HCT116 (cell line): Measurements from ENCODE around the gene IGFBP4. TPM values are rescaled to one million over a fixed set of nuclear protein-coding genes. Genes with fewer than 3 reads are reported as not detected.

Experiments
- ATAC-seq: fragments of 200-7000 bp; cut with Tn5 transposase; 2 replicates; pipeline ENCODE4 v1.9.1; 2020; ENCODE audit warnings: mild to moderate bottlenecking, moderate library complexity
- BruUV-seq: library from RNA; stranded (reverse); fragments of 400-500 nt; replicated peaks from 2 replicates; lab custom pipeline; 2021; lab: Mats Ljungman, UMichigan
- CTCF ChIA-PET: fragments of 300-600 bp; sonication (Branson Sonifier 250); formaldehyde crosslinking; loops from one replicate; lab custom pipeline; 2021; ENCODE audit warnings: antibody characterized with exemption; lab: Charles Lee
- POLR2A ChIA-PET: fragments of 300-600, 350-600 bp; sonication (Branson Sonifier 250); formaldehyde crosslinking; loops from one replicate; lab custom pipeline; 2021; ENCODE audit warnings: antibody characterized with exemption; lab: Charles Lee
- RAD21 ChIA-PET, 2 experiments: fragments of 300-600 bp; sonication (Branson Sonifier 250); formaldehyde crosslinking; loops; one replicate each; lab custom pipeline; 2023; ENCODE audit warnings: low total read pairs in 2 of 2; ENCODE audit not compliant: uncharacterized antibody in 2 of 2, unreplicated experiment in 2 of 2, low non-redundant PET in 1 of 2; lab: Charles Lee
- DNase-seq: peaks from one replicate; pipeline ENCODE4 v3.0.0-alpha.2; 2010; ENCODE audit warnings: low read depth, low spot score
- H2AFZ ChIP-seq: fragments of 200-600 bp; shearing (Covaris generic), sonication (generic); 2 replicates; pipeline ENCODE4 v1.6.1; 2017; ENCODE audit warnings: low read depth, mixed run types, mixed read lengths, antibody characterized with exemption, low read length; ENCODE audit not compliant: poor library complexity, severe bottlenecking
- H3K27ac ChIP-seq: 2 replicates; pipeline ENCODE4 v1.5.1; 2012; ENCODE audit warnings: low read depth, low read length
- H3K27me3 ChIP-seq: fragments of 200-600 bp; sonication (generic); 2 replicates; pipeline ENCODE4 v1.6.1; 2016; ENCODE audit warnings: mixed run types, low read length, mixed read lengths; ENCODE audit not compliant: insufficient read depth
- H3K36me3 ChIP-seq, 2 experiments: fragments of 200-500 bp in 1 of 2; fragments of 200-600 bp in 1 of 2; sonication (Bioruptor generic) in 1 of 2; sonication (generic) in 1 of 2; 2 replicates each; pipeline versions ENCODE4 v1.5.1 to v1.6.1; 2014 to 2016; ENCODE audit warnings: low read length in 2 of 2, inconsistent platforms in 1 of 2, mixed read lengths in 1 of 2, mixed run types in 1 of 2; ENCODE audit not compliant: insufficient read depth in 2 of 2, control insufficient read depth in 1 of 2
- H3K4me1 ChIP-seq, 2 experiments: fragments of 200-600 bp in 1 of 2; sonication (generic) in 1 of 2; 2 replicates each; pipeline versions ENCODE4 v1.5.1 to v1.6.1; 2012 to 2017; ENCODE audit warnings: low read length in 2 of 2, inconsistent platforms in 1 of 2, mild to moderate bottlenecking in 1 of 2, mixed read lengths in 1 of 2, mixed run types in 1 of 2, moderate library complexity in 1 of 2; ENCODE audit not compliant: insufficient read depth in 2 of 2, control insufficient read depth in 1 of 2
- H3K4me2 ChIP-seq: fragments of 200-600 bp; sonication (generic); 2 replicates; pipeline ENCODE4 v1.6.1; 2017; ENCODE audit warnings: mixed run types, low read length, mixed read lengths
- H3K4me3 ChIP-seq, 2 experiments: fragments of 200-600 bp in 1 of 2; sonication (generic) in 1 of 2; replicated peaks in 1 of 2; 2 replicates each; pipeline ENCODE4 v1.5.1; 2011 to 2016; ENCODE audit warnings: low read length in 2 of 2, control low read depth in 1 of 2, low read depth in 1 of 2, mild to moderate bottlenecking in 1 of 2, mixed read lengths in 1 of 2, mixed run types in 1 of 2
- H3K79me2 ChIP-seq: fragments of 200-600 bp; sonication (generic); 2 replicates; pipeline ENCODE4 v1.6.1; 2017; ENCODE audit warnings: mild to moderate bottlenecking, mixed run types, low read length, moderate library complexity, mixed read lengths; ENCODE audit not compliant: insufficient read depth
- H3K9ac ChIP-seq: fragments of 200-600 bp; sonication (generic); 2 replicates; pipeline ENCODE4 v1.6.1; 2016; ENCODE audit warnings: low read length, mixed read lengths
- H3K9me2 ChIP-seq: fragments of 200-600 bp; sonication (generic), shearing (Covaris generic); 2 replicates; pipeline ENCODE4 v1.6.1; 2017; ENCODE audit warnings: mixed run types, mild to moderate bottlenecking, moderate library complexity; ENCODE audit not compliant: insufficient read depth
- H3K9me3 ChIP-seq, 2 experiments: fragments of 200-500 bp in 1 of 2; fragments of 200-600 bp in 1 of 2; sonication (Bioruptor generic) in 1 of 2; sonication (generic) in 1 of 2; 2 replicates each; pipeline ENCODE4 v1.6.1; 2014 to 2017; ENCODE audit warnings: low read length in 2 of 2, mixed read lengths in 2 of 2, inconsistent platforms in 1 of 2, low read depth in 1 of 2, mild to moderate bottlenecking in 1 of 2, mixed run types in 1 of 2, moderate library complexity in 1 of 2; ENCODE audit not compliant: control insufficient read depth in 1 of 2, insufficient read depth in 1 of 2
- H4K20me1 ChIP-seq: fragments of 200-600 bp; sonication (generic), shearing (Covaris generic); 2 replicates; pipeline ENCODE4 v1.6.1; 2017; ENCODE audit warnings: mixed run types, mild to moderate bottlenecking, moderate library complexity; ENCODE audit not compliant: insufficient read depth
- CBX3 ChIP-seq: IDR thresholded peaks from 2 replicates; pipeline ENCODE4 v1.6.1; 2012; ENCODE audit warnings: low read depth
- CEBPB ChIP-seq: IDR thresholded peaks from 2 replicates; pipeline ENCODE4 v1.6.1; 2012; ENCODE audit warnings: low read depth
- EGR1 ChIP-seq: IDR thresholded peaks from 2 replicates; pipeline ENCODE4 v1.6.1; 2012; ENCODE audit warnings: low read depth
- ELF1 ChIP-seq: IDR thresholded peaks from 2 replicates; pipeline ENCODE4 v1.6.1; 2012; ENCODE audit warnings: low read depth, borderline replicate concordance
- EZH2phosphoT487 ChIP-seq: fragments of 200-600 bp; IDR thresholded peaks from 2 replicates; pipeline ENCODE4 v1.6.1; 2018; ENCODE audit warnings: antibody characterized with exemption, borderline replicate concordance
- FOSL1 ChIP-seq: IDR thresholded peaks from 2 replicates; pipeline ENCODE4 v1.6.1; 2012; ENCODE audit warnings: low read depth
- JUND ChIP-seq: IDR thresholded peaks from 2 replicates; pipeline ENCODE4 v1.6.1; 2012
- POLR2A ChIP-seq: IDR thresholded peaks from 2 replicates; pipeline ENCODE4 v1.7.0; 2011; ENCODE audit warnings: borderline replicate concordance; ENCODE audit not compliant: insufficient read depth, insufficient read length; ENCODE audit errors: extremely low read depth
- POLR2AphosphoS5 ChIP-seq: IDR thresholded peaks from 2 replicates; pipeline ENCODE4 v1.6.1; 2011; ENCODE audit warnings: mild to moderate bottlenecking, low read depth, low read length, moderate library complexity
- RAD21 ChIP-seq: IDR thresholded peaks from 2 replicates; pipeline ENCODE4 v1.6.1; 2012; ENCODE audit warnings: low read depth, mild to moderate bottlenecking
- SIN3A ChIP-seq: IDR thresholded peaks from 2 replicates; pipeline ENCODE4 v1.6.1; 2012; ENCODE audit warnings: low read depth
- SP1 ChIP-seq: IDR thresholded peaks from 2 replicates; pipeline ENCODE4 v1.6.1; 2012; ENCODE audit warnings: low read depth
- SRF ChIP-seq: IDR thresholded peaks from 2 replicates; pipeline ENCODE4 v1.6.1; 2012; ENCODE audit warnings: low read depth
- YY1 ChIP-seq: IDR thresholded peaks from 2 replicates; pipeline ENCODE4 v1.6.1; 2011; ENCODE audit warnings: low read length, low read depth, moderate library complexity, mild to moderate bottlenecking; ENCODE audit not compliant: insufficient replicate concordance; ENCODE audit errors: extremely low read depth
- ZFX ChIP-seq: fragments of 450-650 bp; IDR thresholded peaks from 2 replicates; pipeline ENCODE4 v1.6.1; 2017
- ZNF274 ChIP-seq: fragments of 200-500 bp; sonication (Bioruptor generic); IDR thresholded peaks from 2 replicates; pipeline ENCODE4 v1.6.1; 2014; ENCODE audit warnings: mild to moderate bottlenecking, low read depth, low read length, inconsistent platforms
- intact Hi-C: fragments of 100-400 bp; cut with micrococcal nuclease; formaldehyde crosslinking; loops from 2 replicates; pipeline ENCODE4 v1.10.0; 2022
- total RNA-seq: library from RNA; stranded (reverse); gene quantifications from one replicate; pipeline ENCODE4 v1.2.1, GENCODE V29; 2021; ENCODE audit not compliant: unreplicated experiment
- TF ChIP-seq, protein P1 (sequence below): IDR thresholded peaks from 2 replicates; pipeline ENCODE4 v1.6.1; 2011; ENCODE audit warnings: mild to moderate bottlenecking, low read length, moderate library complexity; ENCODE audit not compliant: insufficient replicate concordance; ENCODE audit errors: extremely low read depth
- TF ChIP-seq, protein P2 (sequence below): IDR thresholded peaks from 2 replicates; pipeline ENCODE4 v1.6.1; 2012
- TF ChIP-seq, protein P3 (sequence below), 3 experiments: fragments of 200-600 bp in 1 of 3; sonication (generic) in 1 of 3; IDR thresholded peaks in 2 of 3; conservative IDR thresholded peaks in 1 of 3; 2 replicates each; pipeline ENCODE4 v1.5.1; 2012 to 2017; ENCODE audit warnings: low read depth in 2 of 3, low read length in 2 of 3, antibody characterized with exemption in 1 of 3, borderline replicate concordance in 1 of 3, control low read depth in 1 of 3, mild to moderate bottlenecking in 1 of 3, mixed read lengths in 1 of 3, mixed run types in 1 of 3, moderate library complexity in 1 of 3; ENCODE audit not compliant: insufficient read depth in 1 of 3
- TF ChIP-seq, protein P4 (sequence below): IDR thresholded peaks from 2 replicates; pipeline ENCODE4 v1.6.1; 2012

Gene IGFBP4
- total RNA-seq, 1 experiment from 2014 or later, result 2.0 TPM

DNA sequence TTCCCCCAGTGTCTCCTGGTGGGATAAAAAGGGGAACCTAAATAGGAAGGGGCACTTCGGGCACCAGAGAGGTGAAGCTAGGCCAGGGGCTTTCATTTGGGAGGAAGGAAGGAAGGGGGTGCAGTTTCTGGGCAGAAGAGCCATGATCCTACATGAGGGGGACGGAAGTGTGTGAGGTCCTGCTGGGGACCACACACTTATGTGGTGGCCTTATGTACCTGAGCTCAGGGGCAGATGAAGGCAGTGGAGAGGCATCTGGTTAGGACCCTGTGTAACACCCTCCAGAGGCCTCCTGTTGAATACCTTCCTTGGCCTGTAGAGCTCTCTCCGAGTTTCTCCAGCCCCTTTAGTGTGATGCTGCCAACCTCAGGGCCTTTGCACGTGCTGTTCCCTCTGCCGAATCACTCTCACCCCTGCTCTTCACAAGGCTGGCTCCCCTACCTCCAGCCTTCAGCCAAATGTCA, 21.2 kb downstream of the IGFBP4 start:
- CTCF ChIA-PET, result interaction anchor here (1.7 to 1.9 kb wide), 2 partner anchors 11 to 14 kb away, joined by 6 to 8 read pairs; no protein-coding TSS in a partner anchor
- RAD21 ChIA-PET, result no interaction called here
- Histone ChIP-seq H3K9me3 (no peaks in the 10 kb centered on the region), H3K9me2 (no peaks in the 10 kb centered on the region), H3K36me3 (no peaks in the 10 kb centered on the region), H3K79me2 (no peaks in the 10 kb centered on the region), H3K4me2 (no peak overlapping the region), H3K9ac (no peak overlapping the region), H4K20me1 (no peaks in the 10 kb centered on the region), H3K4me3 (no peak overlapping the region), H3K27ac (no peak overlapping the region), H2AFZ (no peak overlapping the region), H3K4me1 (no peaks in the 10 kb centered on the region), H3K27me3 (no peaks in the 10 kb centered on the region)
- TF ChIP-seq EGR1, result no peak
- no peak for TF ChIP-seq RAD21
- no peak for TF ChIP-seq POLR2AphosphoS5
- no peak for TF ChIP-seq JUND
- TF ChIP-seq SIN3A, result no peak
- TF ChIP-seq, protein P1, sequence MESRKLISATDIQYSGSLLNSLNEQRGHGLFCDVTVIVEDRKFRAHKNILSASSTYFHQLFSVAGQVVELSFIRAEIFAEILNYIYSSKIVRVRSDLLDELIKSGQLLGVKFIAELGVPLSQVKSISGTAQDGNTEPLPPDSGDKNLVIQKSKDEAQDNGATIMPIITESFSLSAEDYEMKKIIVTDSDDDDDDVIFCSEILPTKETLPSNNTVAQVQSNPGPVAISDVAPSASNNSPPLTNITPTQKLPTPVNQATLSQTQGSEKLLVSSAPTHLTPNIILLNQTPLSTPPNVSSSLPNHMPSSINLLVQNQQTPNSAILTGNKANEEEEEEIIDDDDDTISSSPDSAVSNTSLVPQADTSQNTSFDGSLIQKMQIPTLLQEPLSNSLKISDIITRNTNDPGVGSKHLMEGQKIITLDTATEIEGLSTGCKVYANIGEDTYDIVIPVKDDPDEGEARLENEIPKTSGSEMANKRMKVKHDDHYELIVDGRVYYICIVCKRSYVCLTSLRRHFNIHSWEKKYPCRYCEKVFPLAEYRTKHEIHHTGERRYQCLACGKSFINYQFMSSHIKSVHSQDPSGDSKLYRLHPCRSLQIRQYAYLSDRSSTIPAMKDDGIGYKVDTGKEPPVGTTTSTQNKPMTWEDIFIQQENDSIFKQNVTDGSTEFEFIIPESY, result no peak
- no peak for TF ChIP-seq FOSL1
- TF ChIP-seq ELF1, result no peak
- TF ChIP-seq EZH2phosphoT487, result no peak
- TF ChIP-seq CBX3, result no peak
- TF ChIP-seq, protein P2, sequence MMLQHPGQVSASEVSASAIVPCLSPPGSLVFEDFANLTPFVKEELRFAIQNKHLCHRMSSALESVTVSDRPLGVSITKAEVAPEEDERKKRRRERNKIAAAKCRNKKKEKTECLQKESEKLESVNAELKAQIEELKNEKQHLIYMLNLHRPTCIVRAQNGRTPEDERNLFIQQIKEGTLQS, result no peak
- no peak for TF ChIP-seq CEBPB
- TF ChIP-seq, protein P3, sequence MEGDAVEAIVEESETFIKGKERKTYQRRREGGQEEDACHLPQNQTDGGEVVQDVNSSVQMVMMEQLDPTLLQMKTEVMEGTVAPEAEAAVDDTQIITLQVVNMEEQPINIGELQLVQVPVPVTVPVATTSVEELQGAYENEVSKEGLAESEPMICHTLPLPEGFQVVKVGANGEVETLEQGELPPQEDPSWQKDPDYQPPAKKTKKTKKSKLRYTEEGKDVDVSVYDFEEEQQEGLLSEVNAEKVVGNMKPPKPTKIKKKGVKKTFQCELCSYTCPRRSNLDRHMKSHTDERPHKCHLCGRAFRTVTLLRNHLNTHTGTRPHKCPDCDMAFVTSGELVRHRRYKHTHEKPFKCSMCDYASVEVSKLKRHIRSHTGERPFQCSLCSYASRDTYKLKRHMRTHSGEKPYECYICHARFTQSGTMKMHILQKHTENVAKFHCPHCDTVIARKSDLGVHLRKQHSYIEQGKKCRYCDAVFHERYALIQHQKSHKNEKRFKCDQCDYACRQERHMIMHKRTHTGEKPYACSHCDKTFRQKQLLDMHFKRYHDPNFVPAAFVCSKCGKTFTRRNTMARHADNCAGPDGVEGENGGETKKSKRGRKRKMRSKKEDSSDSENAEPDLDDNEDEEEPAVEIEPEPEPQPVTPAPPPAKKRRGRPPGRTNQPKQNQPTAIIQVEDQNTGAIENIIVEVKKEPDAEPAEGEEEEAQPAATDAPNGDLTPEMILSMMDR (IDR thresholded peaks at IDR 0.05 in 2 of 3, conservative IDR thresholded peaks at IDR 0.05 in 1 of 3; ENCODE audit: borderline replicate concordance in 1 of 3, insufficient read depth in 1 of 3, low read depth in 2 of 3, low read length in 2 of 3), result no peak
- TF ChIP-seq YY1, result no peak
- TF ChIP-seq SP1, result no peak
- no peak for TF ChIP-seq ZNF274
- TF ChIP-seq SRF, result no peak
- no peak for TF ChIP-seq ZFX
- TF ChIP-seq, protein P4, sequence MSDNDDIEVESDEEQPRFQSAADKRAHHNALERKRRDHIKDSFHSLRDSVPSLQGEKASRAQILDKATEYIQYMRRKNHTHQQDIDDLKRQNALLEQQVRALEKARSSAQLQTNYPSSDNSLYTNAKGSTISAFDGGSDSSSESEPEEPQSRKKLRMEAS, result no peak
- TF ChIP-seq POLR2A, result no peak
- intact Hi-C loops, result no loop called here
- DNase-seq (no peak), ATAC-seq (no peak)
- no TSS peak for BruUV-seq
- POLR2A ChIA-PET, result no interaction called here
